SK-N-SH (cell line): Measurements from ENCODE around the gene SOD3. TPM values are rescaled to one million over a fixed set of nuclear protein-coding genes. Genes with fewer than 3 reads are reported as not detected.

ENCODE experiments used
- CTCF ChIA-PET: fragments of 300-600, 350-600 bp; formaldehyde crosslinking; extraction: SDS; loops from one replicate; lab custom pipeline; 2021; lab: Yijun Ruan, JAX
- POLR2A ChIA-PET: fragments of 350-600 bp; sonication (Branson Sonifier 250); formaldehyde crosslinking; extraction: SDS; loops from one replicate; lab custom pipeline; 2020; ENCODE audit warnings: antibody characterized with exemption, inconsistent platforms; lab: Yijun Ruan, JAX
- DNase-seq: peaks from one replicate; pipeline ENCODE4 v3.0.0; 2012
- H2AFZ ChIP-seq: fragments of 200-600 bp; sonication (generic); 2 replicates; pipeline ENCODE4 v1.8.1; 2016; ENCODE audit warnings: antibody characterized with exemption, mild to moderate bottlenecking, low read depth
- H3F3A ChIP-seq: fragments of 200-600 bp; sonication (generic); replicated peaks from 2 replicates; pipeline ENCODE3; 2016; ENCODE audit warnings: antibody characterized with exemption, mild to moderate bottlenecking; ENCODE audit not compliant: insufficient read depth
- H3K27ac ChIP-seq, 2 experiments: fragments of 200-500 bp in 1 of 2; fragments of 200-600 bp in 1 of 2; sonication (Bioruptor generic) in 1 of 2; sonication (generic), shearing (Covaris generic) in 1 of 2; 2 replicates each; pipeline versions ENCODE4 v1.5.1 to v1.6.1; 2014 to 2016; ENCODE audit warnings: low read depth in 2 of 2, inconsistent platforms in 1 of 2, low read length in 1 of 2, mild to moderate bottlenecking in 1 of 2, mixed read lengths in 1 of 2
- H3K27me3 ChIP-seq: fragments of 200-600 bp; sonication (generic), shearing (Covaris generic); 2 replicates; pipeline ENCODE4 v1.6.1; 2016; ENCODE audit warnings: mixed run types; ENCODE audit not compliant: insufficient read depth
- H3K36me3 ChIP-seq, 2 experiments: fragments of 200-500 bp in 1 of 2; fragments of 200-600 bp in 1 of 2; sonication (Bioruptor generic) in 1 of 2; sonication (generic) in 1 of 2; replicated peaks in 1 of 2; 2 replicates each; pipeline versions ENCODE3 to v1.5.1; 2014 to 2016; ENCODE audit warnings: low read length in 1 of 2, mild to moderate bottlenecking in 1 of 2; ENCODE audit not compliant: insufficient read depth in 2 of 2, control insufficient read depth in 1 of 2
- H3K4me1 ChIP-seq, 2 experiments: fragments of 200-500 bp in 1 of 2; fragments of 200-600 bp in 1 of 2; sonication (Bioruptor generic) in 1 of 2; sonication (generic), shearing (Covaris generic) in 1 of 2; 2 replicates each; pipeline versions ENCODE4 v1.5.1 to v1.6.1; 2014 to 2016; ENCODE audit warnings: low read depth in 1 of 2, low read length in 1 of 2, mixed run types in 1 of 2; ENCODE audit not compliant: insufficient read depth in 2 of 2, control insufficient read depth in 1 of 2
- H3K4me2 ChIP-seq: fragments of 200-600 bp; sonication (generic), shearing (Covaris generic); 2 replicates; pipeline ENCODE4 v1.6.1; 2017; ENCODE audit warnings: mixed run types
- H3K4me3 ChIP-seq, 2 experiments: fragments of 200-500 bp in 1 of 2; fragments of 200-600 bp in 1 of 2; sonication (Bioruptor generic) in 1 of 2; sonication (generic), shearing (Covaris generic) in 1 of 2; 2 replicates each; pipeline versions ENCODE4 v1.5.1 to v1.8.1; 2014 to 2016; ENCODE audit warnings: low read depth in 2 of 2, inconsistent platforms in 1 of 2, low read length in 1 of 2, mild to moderate bottlenecking in 1 of 2, mixed read lengths in 1 of 2, moderate library complexity in 1 of 2
- H3K79me2 ChIP-seq: fragments of 200-600 bp; sonication (generic); 2 replicates; pipeline ENCODE4 v1.8.1; 2017; ENCODE audit warnings: mild to moderate bottlenecking; ENCODE audit not compliant: insufficient read depth
- H3K9ac ChIP-seq: fragments of 200-600 bp; sonication (generic); 2 replicates; pipeline ENCODE4 v1.6.1; 2017; ENCODE audit warnings: mixed run types
- H3K9me2 ChIP-seq: fragments of 200-600 bp; sonication (generic); 2 replicates; pipeline ENCODE4 v1.6.1; 2017; ENCODE audit warnings: mixed run types
- H3K9me3 ChIP-seq: fragments of 200-600 bp; sonication (generic); 2 replicates; pipeline ENCODE4 v1.6.1; 2017; ENCODE audit warnings: mixed run types, mild to moderate bottlenecking, moderate library complexity
- H4K20me1 ChIP-seq: fragments of 200-600 bp; sonication (generic); 2 replicates; pipeline ENCODE4 v1.6.1; 2017; ENCODE audit warnings: mild to moderate bottlenecking, mixed run types; ENCODE audit not compliant: insufficient read depth
- CHD2 ChIP-seq: fragments of 150-350 bp; IDR thresholded peaks from 2 replicates; pipeline ENCODE4 v1.6.1; 2018; ENCODE audit warnings: low read length; ENCODE audit not compliant: partially characterized antibody
- GABPA ChIP-seq: IDR thresholded peaks from 2 replicates; pipeline ENCODE4 v1.4.0; 2012; ENCODE audit warnings: low read depth, mild to moderate bottlenecking
- NFIC ChIP-seq: IDR thresholded peaks from 2 replicates; pipeline ENCODE4 v1.4.0; 2012; ENCODE audit warnings: borderline replicate concordance
- NRF1 ChIP-seq: IDR thresholded peaks from 2 replicates; pipeline ENCODE4 v1.6.1; 2012; ENCODE audit warnings: low read depth, mild to moderate bottlenecking, low read length
- POLR2AphosphoS5 ChIP-seq: IDR thresholded peaks from 2 replicates; pipeline ENCODE4 v1.6.1; 2012; ENCODE audit warnings: low read depth, low read length
- RCOR1 ChIP-seq: fragments of 150-350 bp; IDR thresholded peaks from 2 replicates; pipeline ENCODE4 v1.6.1; 2017; ENCODE audit warnings: antibody characterized with exemption, low read length
- RFX5 ChIP-seq: IDR thresholded peaks from 2 replicates; pipeline ENCODE4 v1.6.1; 2012; ENCODE audit warnings: mild to moderate bottlenecking, improper control_type of control experiment, low read length
- RXRA ChIP-seq: IDR thresholded peaks from 2 replicates; pipeline ENCODE4 v1.4.0; 2012; ENCODE audit warnings: low read depth, mild to moderate bottlenecking, borderline replicate concordance
- SIN3A ChIP-seq: IDR thresholded peaks from 2 replicates; pipeline ENCODE4 v1.6.1; 2012; ENCODE audit warnings: low read depth, mild to moderate bottlenecking, low read length, moderate library complexity, borderline replicate concordance
- SMC3 ChIP-seq: IDR thresholded peaks from 2 replicates; pipeline ENCODE4 v1.6.1; 2012; ENCODE audit warnings: low read depth, low read length, improper control_type of control experiment
- TCF12 ChIP-seq: IDR thresholded peaks from 2 replicates; pipeline ENCODE4 v1.4.0; 2012
- YY1 ChIP-seq: IDR thresholded peaks from 2 replicates; pipeline ENCODE4 v1.4.0; 2012; ENCODE audit warnings: low read depth, mild to moderate bottlenecking
- WGBS: methylation state at CpG from one replicate; pipeline ENCODE4 v1.1.6; 2017; ENCODE audit warnings: low lambda C conversion rate; 5-methylcytosine and 5-hydroxymethylcytosine counted together
- polyA plus RNA-seq, 3 experiments: library from polyadenylated mRNA; depleted of rRNA; stranded (reverse); fragments of >200 nt; gene quantifications; 2 replicates each; pipeline ENCODE4 v1.2.3, GENCODE V29; 2012
- TF ChIP-seq, protein P1 (sequence below): IDR thresholded peaks from 2 replicates; pipeline ENCODE4; 2012
- TF ChIP-seq, protein P2 (sequence below): fragments of 200-600 bp; sonication (generic); IDR thresholded peaks from 2 replicates; pipeline ENCODE4 v1.6.1; 2017; ENCODE audit warnings: antibody characterized with exemption, mild to moderate bottlenecking, moderate library complexity
- TF ChIP-seq, protein P3 (sequence below): fragments of 150-350 bp; IDR thresholded peaks from 2 replicates; pipeline ENCODE4 v1.6.1; 2016; ENCODE audit warnings: mild to moderate bottlenecking, low read depth, low read length

Gene SOD3
- polyA plus RNA-seq, 1 of the 3 experiments (the other 2 are of a cell fraction), result 21.6 TPM

DNA sequence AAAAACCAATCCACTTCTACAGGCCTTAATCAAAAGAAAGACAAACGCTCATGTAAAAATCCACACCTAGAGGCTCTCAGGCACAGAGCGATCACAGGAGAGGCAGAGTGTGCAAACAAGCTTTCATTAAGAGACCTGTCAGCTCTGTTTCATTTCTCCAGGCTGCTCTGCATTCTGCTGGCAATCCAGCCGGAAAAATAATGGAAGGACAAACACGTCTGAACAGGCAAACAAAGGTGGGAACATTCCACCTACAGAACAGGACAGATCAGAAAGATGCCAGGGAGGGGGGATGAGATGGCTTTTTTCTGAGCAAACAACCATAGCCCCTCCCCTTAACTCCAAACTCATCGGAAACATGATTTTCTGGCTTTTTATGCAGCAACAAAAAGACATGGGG lies 9.7 kb downstream of the SOD3 start:
- TF ChIP-seq RXRA (no peak), SIN3A (no peak), GABPA (no peak), YY1 (no peak), NFIC (no peak), SMC3 (no peak), POLR2AphosphoS5 (no peak)
- TF ChIP-seq, protein P1, sequence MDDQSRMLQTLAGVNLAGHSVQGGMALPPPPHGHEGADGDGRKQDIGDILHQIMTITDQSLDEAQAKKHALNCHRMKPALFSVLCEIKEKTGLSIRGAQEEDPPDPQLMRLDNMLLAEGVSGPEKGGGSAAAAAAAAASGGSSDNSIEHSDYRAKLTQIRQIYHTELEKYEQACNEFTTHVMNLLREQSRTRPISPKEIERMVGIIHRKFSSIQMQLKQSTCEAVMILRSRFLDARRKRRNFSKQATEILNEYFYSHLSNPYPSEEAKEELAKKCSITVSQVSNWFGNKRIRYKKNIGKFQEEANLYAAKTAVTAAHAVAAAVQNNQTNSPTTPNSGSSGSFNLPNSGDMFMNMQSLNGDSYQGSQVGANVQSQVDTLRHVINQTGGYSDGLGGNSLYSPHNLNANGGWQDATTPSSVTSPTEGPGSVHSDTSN, result no peak
- TF ChIP-seq, protein P2, sequence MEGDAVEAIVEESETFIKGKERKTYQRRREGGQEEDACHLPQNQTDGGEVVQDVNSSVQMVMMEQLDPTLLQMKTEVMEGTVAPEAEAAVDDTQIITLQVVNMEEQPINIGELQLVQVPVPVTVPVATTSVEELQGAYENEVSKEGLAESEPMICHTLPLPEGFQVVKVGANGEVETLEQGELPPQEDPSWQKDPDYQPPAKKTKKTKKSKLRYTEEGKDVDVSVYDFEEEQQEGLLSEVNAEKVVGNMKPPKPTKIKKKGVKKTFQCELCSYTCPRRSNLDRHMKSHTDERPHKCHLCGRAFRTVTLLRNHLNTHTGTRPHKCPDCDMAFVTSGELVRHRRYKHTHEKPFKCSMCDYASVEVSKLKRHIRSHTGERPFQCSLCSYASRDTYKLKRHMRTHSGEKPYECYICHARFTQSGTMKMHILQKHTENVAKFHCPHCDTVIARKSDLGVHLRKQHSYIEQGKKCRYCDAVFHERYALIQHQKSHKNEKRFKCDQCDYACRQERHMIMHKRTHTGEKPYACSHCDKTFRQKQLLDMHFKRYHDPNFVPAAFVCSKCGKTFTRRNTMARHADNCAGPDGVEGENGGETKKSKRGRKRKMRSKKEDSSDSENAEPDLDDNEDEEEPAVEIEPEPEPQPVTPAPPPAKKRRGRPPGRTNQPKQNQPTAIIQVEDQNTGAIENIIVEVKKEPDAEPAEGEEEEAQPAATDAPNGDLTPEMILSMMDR, result no peak
- TF ChIP-seq, all 33 proteins: peak for 0
- H3K4me2 ChIP-seq, result no peak overlapping the region
- H2AFZ ChIP-seq, result no peak overlapping the region
- H3K9ac ChIP-seq, result no peak overlapping the region
- no peak overlapping the region for H3K4me3 ChIP-seq
- no peaks in the 10 kb centered on the region for H3K4me1 ChIP-seq
- H3K27ac ChIP-seq, result no peak overlapping the region
- H3K27me3 ChIP-seq, result no peaks in the 10 kb centered on the region
- no peaks in the 10 kb centered on the region for H3K9me3 ChIP-seq
- no peaks in the 10 kb centered on the region for H3K79me2 ChIP-seq
- DNase-seq, result no peak
- H3K9me2 ChIP-seq, result no peaks in the 10 kb centered on the region
- no peaks in the 10 kb centered on the region for H3F3A ChIP-seq
- ChIA-PET CTCF (interaction anchor here (0.9 kb wide), 1 partner anchor 9 kb away, joined by 4 read pairs; no protein-coding TSS in a partner anchor), POLR2A (no interaction called here)
- WGBS, result 91% methylated on average over 5 of the region's 5 CpGs
- no peaks in the 10 kb centered on the region for H4K20me1 ChIP-seq
- H3K36me3 ChIP-seq, result no peaks in the 10 kb centered on the region

DNA sequence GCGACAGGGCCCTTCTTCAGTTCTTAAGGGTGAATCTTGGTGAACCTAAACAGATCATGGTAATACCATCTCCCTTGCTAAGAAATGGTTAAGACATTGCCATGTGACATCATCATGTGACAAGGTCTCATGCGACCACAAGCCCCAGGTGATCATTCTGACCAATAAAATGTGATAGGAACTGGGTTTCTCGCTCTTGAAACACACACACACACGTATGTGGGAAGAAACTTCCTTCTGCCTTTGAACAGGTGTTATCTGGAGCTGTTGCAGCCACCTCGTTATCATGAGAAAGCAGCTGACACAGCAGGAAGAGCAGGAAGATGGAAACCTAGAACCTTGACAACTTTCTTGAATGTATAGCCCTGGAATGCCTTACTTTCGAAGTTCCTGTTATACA lies 10.2 kb downstream of the SOD3 start:
- Histone ChIP-seq H3K9me2 (no peaks in the 10 kb centered on the region), H3K27ac (no peak overlapping the region), H2AFZ (no peak overlapping the region), H3F3A (no peaks in the 10 kb centered on the region), H3K9me3 (no peaks in the 10 kb centered on the region), H3K9ac (no peak overlapping the region), H3K4me3 (no peak overlapping the region), H3K4me2 (no peak overlapping the region), H3K36me3 (no peaks in the 10 kb centered on the region), H3K79me2 (no peaks in the 10 kb centered on the region), H4K20me1 (no peaks in the 10 kb centered on the region), H3K4me1 (no peaks in the 10 kb centered on the region), H3K27me3 (no peaks in the 10 kb centered on the region)
- 69% methylated on average over 6 of the region's 6 CpGs for WGBS
- CTCF ChIA-PET, result no interaction called here
- DNase-seq, result no peak
- no peak for TF ChIP-seq RCOR1
- no peak for TF ChIP-seq TCF12
- TF ChIP-seq NRF1, result no peak
- TF ChIP-seq, protein P3, sequence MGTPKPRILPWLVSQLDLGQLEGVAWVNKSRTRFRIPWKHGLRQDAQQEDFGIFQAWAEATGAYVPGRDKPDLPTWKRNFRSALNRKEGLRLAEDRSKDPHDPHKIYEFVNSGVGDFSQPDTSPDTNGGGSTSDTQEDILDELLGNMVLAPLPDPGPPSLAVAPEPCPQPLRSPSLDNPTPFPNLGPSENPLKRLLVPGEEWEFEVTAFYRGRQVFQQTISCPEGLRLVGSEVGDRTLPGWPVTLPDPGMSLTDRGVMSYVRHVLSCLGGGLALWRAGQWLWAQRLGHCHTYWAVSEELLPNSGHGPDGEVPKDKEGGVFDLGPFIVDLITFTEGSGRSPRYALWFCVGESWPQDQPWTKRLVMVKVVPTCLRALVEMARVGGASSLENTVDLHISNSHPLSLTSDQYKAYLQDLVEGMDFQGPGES, result no peak
- TF ChIP-seq CHD2, result no peak
- no peak for TF ChIP-seq RFX5
- POLR2A ChIA-PET, result no interaction called here
